PC-9 (cell line): ENCODE results near the gene MICAL2. TPM values are rescaled to one million over a fixed set of nuclear protein-coding genes. Genes with fewer than 3 reads are reported as not detected.

ENCODE experiments used
- BruUV-seq: library from RNA; stranded (reverse); fragments of 400-500 nt; replicated peaks from 2 replicates; lab custom pipeline; 2021; lab: Mats Ljungman, UMichigan
- CTCF ChIA-PET: fragments of 300-600 bp; sonication (Branson Sonifier 250); formaldehyde crosslinking; loops from one replicate; lab custom pipeline; 2022; ENCODE audit warnings: antibody characterized with exemption; lab: Charles Lee
- POLR2A ChIA-PET: fragments of 300-600 bp; sonication (Branson Sonifier 250); formaldehyde crosslinking; loops from one replicate; lab custom pipeline; 2022; ENCODE audit warnings: antibody characterized with exemption; ENCODE audit not compliant: unreplicated experiment; lab: Charles Lee
- DNase-seq, 2 experiments: peaks; one replicate each; pipeline versions ENCODE4 v3.0.0 to v3.0.0-alpha.2; 2015 to 2022; ENCODE audit warnings: mixed read lengths in 1 of 2
- H2AFZ ChIP-seq: fragments of 200-600 bp; sonication (generic); 2 replicates; pipeline ENCODE4 v1.8.1; 2017; ENCODE audit warnings: antibody characterized with exemption
- H3F3A ChIP-seq: fragments of 200-600 bp; sonication (generic); 2 replicates; pipeline ENCODE4 v1.8.1; 2017; ENCODE audit warnings: antibody characterized with exemption, mild to moderate bottlenecking, low read depth; ENCODE audit not compliant: insufficient read depth
- H3K27ac ChIP-seq: fragments of 200-600 bp; sonication (generic); 2 replicates; pipeline ENCODE4 v1.6.1; 2016; ENCODE audit warnings: mixed run types
- H3K27me3 ChIP-seq: fragments of 200-600 bp; sonication (generic); 2 replicates; pipeline ENCODE4 v1.6.1; 2016; ENCODE audit warnings: low read depth, mixed run types; ENCODE audit not compliant: insufficient read depth
- H3K36me3 ChIP-seq: fragments of 200-600 bp; sonication (generic); 2 replicates; pipeline ENCODE4 v1.6.1; 2016; ENCODE audit warnings: low read depth, mixed run types
- H3K4me1 ChIP-seq: fragments of 200-600 bp; sonication (generic); replicated peaks from 2 replicates; pipeline ENCODE4 v1.6.1; 2016; ENCODE audit warnings: mixed run types; ENCODE audit not compliant: insufficient read depth
- H3K4me2 ChIP-seq: fragments of 200-600 bp; sonication (generic); 2 replicates; pipeline ENCODE4 v1.6.1; 2017; ENCODE audit warnings: mixed run types
- H3K4me3 ChIP-seq: fragments of 200-600 bp; sonication (generic); 2 replicates; pipeline ENCODE4 v1.6.1; 2016; ENCODE audit warnings: mixed run types
- H3K79me2 ChIP-seq: fragments of 200-600 bp; sonication (generic); 2 replicates; pipeline ENCODE4 v1.6.1; 2017; ENCODE audit warnings: low read depth, mixed run types
- H3K9me2 ChIP-seq: fragments of 200-600 bp; sonication (generic); 2 replicates; pipeline ENCODE4 v1.8.1; 2017; ENCODE audit warnings: mild to moderate bottlenecking; ENCODE audit not compliant: insufficient read depth
- H3K9me3 ChIP-seq: fragments of 200-600 bp; sonication (generic); 2 replicates; pipeline ENCODE4 v1.8.1; 2016; ENCODE audit warnings: low read depth; ENCODE audit not compliant: insufficient read depth
- H4K20me1 ChIP-seq: fragments of 200-600 bp; sonication (generic); 2 replicates; pipeline ENCODE4 v1.8.1; 2017; ENCODE audit not compliant: insufficient read depth
- EZH2 ChIP-seq: fragments of 200-600 bp; sonication (generic); IDR thresholded peaks from 2 replicates; pipeline ENCODE4 v1.8.0; 2017; ENCODE audit warnings: antibody characterized with exemption, low read depth
- intact Hi-C: fragments of 100-400 bp; cut with micrococcal nuclease; formaldehyde crosslinking; loops from one replicate; pipeline ENCODE4 v1.10.0; 2022; ENCODE audit not compliant: unreplicated experiment
- total RNA-seq: library from RNA; stranded (reverse); gene quantifications from 2 replicates; pipeline ENCODE4 v1.2.3, GENCODE V29; 2021
- TF ChIP-seq, protein P1 (sequence below): fragments of 200-600 bp; sonication (generic); conservative IDR thresholded peaks from 2 replicates; pipeline ENCODE4 v1.6.1; 2017; ENCODE audit warnings: mixed run types, antibody characterized with exemption, mild to moderate bottlenecking, moderate library complexity

Gene MICAL2
- total RNA-seq, 1 experiment from 2014 or later: 32.4 TPM

DNA sequence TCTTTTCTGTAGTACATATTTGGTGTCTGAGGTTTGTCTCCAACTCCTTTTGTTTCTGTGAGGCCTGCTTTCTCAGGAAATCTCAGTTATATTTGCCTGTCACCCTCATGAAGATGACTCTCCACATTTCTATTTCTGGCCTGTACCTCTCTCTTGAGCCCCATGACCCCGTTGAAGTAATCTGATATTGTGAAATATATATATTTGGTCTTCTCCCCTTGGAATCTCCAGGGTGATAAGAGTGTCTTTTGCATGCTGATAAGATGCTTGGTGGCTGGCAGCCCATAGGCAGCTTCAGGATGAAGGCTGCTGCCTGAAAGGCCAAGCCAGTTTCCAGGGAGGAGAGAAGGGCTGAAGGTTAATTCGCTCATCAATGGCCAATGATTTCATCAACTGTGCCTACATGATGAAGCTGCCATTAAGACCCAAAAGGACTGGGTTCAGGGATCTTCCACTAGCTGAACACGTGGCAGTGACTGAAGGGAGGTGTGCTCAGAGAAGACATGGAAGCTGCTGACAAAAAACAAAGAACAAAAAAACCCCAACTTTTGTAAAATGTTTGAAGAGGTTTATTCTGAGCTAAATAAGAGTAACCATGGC, 67.4 kb downstream of the MICAL2 start:
- Histone ChIP-seq H3K4me1 (peaks cover 98% of the 10 kb centered on the region), H3K79me2 (peaks cover 46% of the 10 kb centered on the region), H4K20me1 (no peaks in the 10 kb centered on the region), H3K9me3 (no peaks in the 10 kb centered on the region), H3K9me2 (no peaks in the 10 kb centered on the region), H3K4me2 (peak overlapping the region; percentile 19; the same call in 1 of the 2 replicates), H3K36me3 (0 out of 2 replicates have a peak, but pooled peaks cover 4% of the 10 kb centered on the region), H3K27me3 (no peaks in the 10 kb centered on the region), H3K4me3 (no peak overlapping the region), H2AFZ (no peak overlapping the region), H3F3A (peaks cover 49% of the 10 kb centered on the region), H3K27ac (peak overlapping the region; percentile 96)
- DNase-seq: peak in 1 of 2 experiments; percentile 41
- intact Hi-C loops: no loop called here
- no TSS peak for BruUV-seq
- POLR2A ChIA-PET: interaction anchor here (0.8 to 1.2 kb wide), 2 partner anchors 11 to 112 kb away, joined by 4 to 9 read pairs; no protein-coding TSS in a partner anchor
- CTCF ChIA-PET: no interaction called here
- TF ChIP-seq, protein P1, sequence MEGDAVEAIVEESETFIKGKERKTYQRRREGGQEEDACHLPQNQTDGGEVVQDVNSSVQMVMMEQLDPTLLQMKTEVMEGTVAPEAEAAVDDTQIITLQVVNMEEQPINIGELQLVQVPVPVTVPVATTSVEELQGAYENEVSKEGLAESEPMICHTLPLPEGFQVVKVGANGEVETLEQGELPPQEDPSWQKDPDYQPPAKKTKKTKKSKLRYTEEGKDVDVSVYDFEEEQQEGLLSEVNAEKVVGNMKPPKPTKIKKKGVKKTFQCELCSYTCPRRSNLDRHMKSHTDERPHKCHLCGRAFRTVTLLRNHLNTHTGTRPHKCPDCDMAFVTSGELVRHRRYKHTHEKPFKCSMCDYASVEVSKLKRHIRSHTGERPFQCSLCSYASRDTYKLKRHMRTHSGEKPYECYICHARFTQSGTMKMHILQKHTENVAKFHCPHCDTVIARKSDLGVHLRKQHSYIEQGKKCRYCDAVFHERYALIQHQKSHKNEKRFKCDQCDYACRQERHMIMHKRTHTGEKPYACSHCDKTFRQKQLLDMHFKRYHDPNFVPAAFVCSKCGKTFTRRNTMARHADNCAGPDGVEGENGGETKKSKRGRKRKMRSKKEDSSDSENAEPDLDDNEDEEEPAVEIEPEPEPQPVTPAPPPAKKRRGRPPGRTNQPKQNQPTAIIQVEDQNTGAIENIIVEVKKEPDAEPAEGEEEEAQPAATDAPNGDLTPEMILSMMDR: no peak
- no peak for TF ChIP-seq EZH2

DNA sequence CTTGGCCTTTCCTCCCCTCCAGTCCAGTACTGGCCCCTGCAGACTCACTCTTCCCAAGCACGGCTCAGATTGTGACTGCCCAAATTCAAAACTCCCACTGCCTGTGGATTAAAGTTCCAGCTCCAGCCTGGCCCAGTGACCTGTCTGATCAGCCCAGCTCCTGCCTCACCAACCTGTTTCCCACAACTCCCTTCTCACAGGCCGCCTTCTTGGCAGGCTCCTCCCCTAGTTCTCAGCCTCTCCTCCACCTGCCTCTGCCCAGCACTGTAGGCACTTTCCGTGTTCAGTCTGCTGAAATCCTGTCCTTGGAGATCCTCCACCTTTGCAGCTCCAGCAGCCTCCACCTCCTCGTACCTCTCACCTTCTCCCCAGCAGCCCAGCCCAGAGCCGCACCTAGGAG, 68.6 kb downstream of the MICAL2 start:
- intact Hi-C loops: no loop called here
- CTCF ChIA-PET: no interaction called here

DNA sequence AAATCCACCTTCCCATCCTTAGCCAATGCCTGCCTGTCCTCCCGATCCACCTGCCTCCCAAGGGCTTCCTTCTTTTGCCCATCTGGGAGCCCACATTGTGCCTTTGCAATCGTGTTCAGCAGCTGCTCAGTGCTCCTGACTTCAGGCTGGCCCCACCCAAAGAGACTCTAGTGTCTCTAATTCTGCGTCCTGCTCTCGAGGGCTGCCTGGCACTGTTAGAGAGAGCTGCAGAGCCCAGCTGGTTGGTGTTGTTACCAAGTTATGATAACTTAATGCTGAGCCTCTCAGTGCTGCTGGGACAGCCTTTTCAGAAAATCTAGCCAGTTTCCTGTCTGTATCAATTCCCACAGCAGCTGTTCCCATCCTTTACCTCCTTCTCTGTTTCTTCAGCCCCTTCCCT, 69.1 kb downstream of the MICAL2 start:
- intact Hi-C loops: no loop called here
- Histone ChIP-seq H4K20me1 (no peaks in the 10 kb centered on the region), H3K9me3 (no peaks in the 10 kb centered on the region), H3F3A (peaks cover 57% of the 10 kb centered on the region), H3K9me2 (no peaks in the 10 kb centered on the region), H3K4me1 (peaks cover 99% of the 10 kb centered on the region), H3K27me3 (no peaks in the 10 kb centered on the region), H3K27ac (peak overlapping the region; percentile 96), H3K36me3 (0 out of 2 replicates have a peak, but pooled peaks cover 2% of the 10 kb centered on the region), H3K79me2 (peaks cover 48% of the 10 kb centered on the region), H2AFZ (no peak overlapping the region), H3K4me2 (no peak overlapping the region), H3K4me3 (no peak overlapping the region)
- BruUV-seq: TSS peak; percentile 68
- POLR2A ChIA-PET: interaction anchor here (0.6 kb wide), 1 partner anchor 28 kb away, joined by 4 read pairs; no protein-coding TSS in a partner anchor
- no peak for TF ChIP-seq EZH2
- TF ChIP-seq, protein P1: no peak
- DNase-seq: no peak
- CTCF ChIA-PET: no interaction called here

More for the DNA sequence above, 68.6 kb downstream of the MICAL2 start:
- Histone ChIP-seq H3K27ac (peak overlapping the region; percentile 96), H3K4me3 (no peak overlapping the region), H3F3A (peaks cover 55% of the 10 kb centered on the region), H3K36me3 (0 out of 2 replicates have a peak, but pooled peaks cover 4% of the 10 kb centered on the region), H3K27me3 (no peaks in the 10 kb centered on the region), H3K4me1 (peaks cover 99% of the 10 kb centered on the region), H4K20me1 (no peaks in the 10 kb centered on the region), H3K4me2 (0 out of 2 replicates have a peak overlapping the region, but pooled peaks have one; percentile 19), H2AFZ (no peak overlapping the region), H3K9me2 (no peaks in the 10 kb centered on the region), H3K79me2 (peaks cover 46% of the 10 kb centered on the region), H3K9me3 (no peaks in the 10 kb centered on the region)
- TF ChIP-seq, protein P1: no peak
- no peak for TF ChIP-seq EZH2
- no TSS peak for BruUV-seq
- DNase-seq: peak in 1 of 2 experiments; percentile 58
- POLR2A ChIA-PET: interaction anchor here (0.6 to 1.2 kb wide), 5 partner anchors 13 to 253 kb away, joined by 3 to 9 read pairs (median 4); no protein-coding TSS in a partner anchor
